K562 (cell line): ENCODE data around the gene MPHOSPH8.

Experiments used
- ATF2 ChIP-seq: sonication (generic); formaldehyde crosslinking; IDR thresholded peaks from 2 replicates; pipeline ENCODE4 v1.8.1; 2022; ENCODE audit warnings: missing genetic modification reagents
- BRF1 ChIP-seq: IDR thresholded peaks from 3 replicates; pipeline ENCODE4 v1.6.1; 2011; ENCODE audit warnings: borderline replicate concordance, mild to moderate bottlenecking; ENCODE audit not compliant: insufficient read length; ENCODE audit errors: extremely low read depth
- BRF2 ChIP-seq: IDR thresholded peaks from 3 replicates; pipeline ENCODE4 v1.6.1; 2011; ENCODE audit warnings: borderline replicate concordance, mild to moderate bottlenecking; ENCODE audit not compliant: insufficient read length, insufficient read depth
- CHD2 ChIP-seq: IDR thresholded peaks from 2 replicates; pipeline ENCODE4 v1.6.1; 2011; ENCODE audit warnings: low read depth, low read length
- ETV5 ChIP-seq: sonication (generic); formaldehyde crosslinking; IDR thresholded peaks from 2 replicates; pipeline ENCODE4 v1.4.0; 2020; ENCODE audit warnings: low read depth, mild to moderate bottlenecking, missing genetic modification reagents
- MAFG ChIP-seq: fragments of 450-650 bp; conservative IDR thresholded peaks from 2 replicates; pipeline ENCODE4 v1.6.1; 2016; ENCODE audit warnings: missing genetic modification characterization, missing compliant biosample characterization
- NKRF ChIP-seq: fragments of 450-650 bp; IDR thresholded peaks from 2 replicates; pipeline ENCODE4 v1.6.1; 2016; ENCODE audit warnings: borderline replicate concordance
- REST ChIP-seq, 2 experiments: fragments of 450-650 bp; formaldehyde crosslinking in 1 of 2; IDR thresholded peaks; 2 replicates each; pipeline versions ENCODE4 v1.4.0 to v1.6.1; 2014 to 2020; ENCODE audit warnings: mild to moderate bottlenecking in 2 of 2, borderline replicate concordance in 1 of 2, low read depth in 1 of 2
- USF2 ChIP-seq: sonication (generic); formaldehyde crosslinking; IDR thresholded peaks from 2 replicates; pipeline ENCODE4 v1.5.0; 2020; ENCODE audit warnings: missing genetic modification reagents
- ZNF639 ChIP-seq, 2 experiments: fragments of 200-800 bp in 1 of 2; sonication (Bioruptor generic) in 1 of 2; sonication (generic) in 1 of 2; formaldehyde crosslinking in 1 of 2; IDR thresholded peaks in 1 of 2; conservative IDR thresholded peaks in 1 of 2; 2 replicates each; pipeline versions ENCODE4 v1.5.0 to v1.6.1; 2016 to 2020; ENCODE audit warnings: missing compliant biosample characterization in 1 of 2, missing genetic modification characterization in 1 of 2, missing genetic modification reagents in 1 of 2
- ZNF707 ChIP-seq: fragments of 250-450 bp; sonication (Bioruptor Pico); conservative IDR thresholded peaks from 2 replicates; pipeline ENCODE4 v1.8.0; 2022; ENCODE audit warnings: inconsistent platforms, mild to moderate bottlenecking, moderate library complexity

GRCh38 chr13:19634256-19634740, 839 bp downstream of the MPHOSPH8 start:
- no peak for TF ChIP-seq REST (IDR thresholded peaks at IDR 0.05; ENCODE audit: borderline replicate concordance)
- no peak for TF ChIP-seq REST (CRISPR knock-in tag; IDR thresholded peaks at IDR 0.05; ENCODE audit: low read depth)
- TF ChIP-seq BRF2: no peak
- no peak for TF ChIP-seq ATF2
- TF ChIP-seq USF2 (CRISPR knock-in tag): no peak
- no peak for TF ChIP-seq ZNF639 (CRISPR knock-in tag; conservative IDR thresholded peaks at IDR 0.05 in 1 of 2, IDR thresholded peaks at IDR 0.05 in 1 of 2)
- TF ChIP-seq ETV5 (CRISPR knock-in tag): no peak
- no peak for TF ChIP-seq CHD2
- TF ChIP-seq ZNF707 (CRISPR knock-in tag): no peak
- no peak for TF ChIP-seq BRF1
- no peak for TF ChIP-seq NKRF
- no peak for TF ChIP-seq MAFG (tag)
